Parathyroid adenoma (tissue), 2 donors: ENCODE data around the gene SPRN.

Source experiments
- H2AFZ ChIP-seq: fragments of 300-600 bp; sonication (generic); one replicate; pipeline ENCODE4 v1.7.0; 2017; ENCODE audit warnings: antibody characterized with exemption, mild to moderate bottlenecking
- H3K27ac ChIP-seq: fragments of 300-600 bp; sonication (generic); one replicate; pipeline ENCODE4 v1.7.0; 2017
- H3K27me3 ChIP-seq: fragments of 300-600 bp; sonication (generic); one replicate; pipeline ENCODE4 v1.7.0; 2017; ENCODE audit warnings: low read length; ENCODE audit not compliant: control insufficient read depth, insufficient read depth
- H3K36me3 ChIP-seq: fragments of 300-600 bp; sonication (generic); one replicate; pipeline ENCODE4 v1.7.0; 2017; ENCODE audit warnings: low read length; ENCODE audit not compliant: control insufficient read depth, insufficient read depth
- H3K4me1 ChIP-seq: fragments of 300-600 bp; sonication (generic); one replicate; pipeline ENCODE4 v1.7.0; 2017; ENCODE audit warnings: control low read depth
- H3K4me2 ChIP-seq: fragments of 300-600 bp; sonication (generic); one replicate; pipeline ENCODE4 v1.7.0; 2017; ENCODE audit warnings: low read length
- H3K4me3 ChIP-seq: fragments of 300-600 bp; sonication (generic); one replicate; pipeline ENCODE4 v1.7.0; 2017; ENCODE audit warnings: low read depth, low read length
- H3K79me2 ChIP-seq: fragments of 300-600 bp; sonication (generic); one replicate; pipeline ENCODE4 v1.7.0; 2017; ENCODE audit warnings: control low read depth
- H3K9ac ChIP-seq: fragments of 300-600 bp; sonication (generic); one replicate; pipeline ENCODE4 v1.7.0; 2017; ENCODE audit warnings: mild to moderate bottlenecking
- H3K9me3 ChIP-seq: fragments of 300-600 bp; sonication (generic); one replicate; pipeline ENCODE4 v1.7.0; 2017; ENCODE audit warnings: low read length; ENCODE audit not compliant: control insufficient read depth
- CTCF ChIP-seq: fragments of 300-600 bp; sonication (generic); IDR thresholded peaks from one replicate; pipeline ENCODE4 v1.7.0; 2017; ENCODE audit warnings: antibody characterized with exemption, mild to moderate bottlenecking
- donor health status: primary hyperparathyroidism.

The SPRN gene

GRCh38 chr10:133403784-133404183 is 20.6 kb downstream of the SPRN start:
- Histone ChIP-seq H3K27ac (no peak overlapping the region), H3K4me1 (no peaks in the 10 kb centered on the region), H3K4me3 (no peak overlapping the region), H3K36me3 (no peaks in the 10 kb centered on the region), H3K27me3 (no peaks in the 10 kb centered on the region), H3K4me2 (no peak overlapping the region), H2AFZ (no peak overlapping the region), H3K9ac (no peak overlapping the region), H3K9me3 (no peaks in the 10 kb centered on the region), H3K79me2 (peaks cover 24% of the 10 kb centered on the region)
- TF ChIP-seq CTCF = no peak

- no peak for TF ChIP-seq CTCF
- no peak overlapping the region for H2AFZ ChIP-seq
- H3K4me3 ChIP-seq = no peak overlapping the region
- no peak overlapping the region for H3K9ac ChIP-seq
- no peaks in the 10 kb centered on the region for H3K27me3 ChIP-seq
- H3K36me3 ChIP-seq = no peaks in the 10 kb centered on the region
- H3K9me3 ChIP-seq = no peaks in the 10 kb centered on the region
- no peaks in the 10 kb centered on the region for H3K4me1 ChIP-seq
- no peak overlapping the region for H3K4me2 ChIP-seq
- no peak overlapping the region for H3K27ac ChIP-seq
- peaks cover 23% of the 10 kb centered on the region for H3K79me2 ChIP-seq
These were observed 21.1 kb downstream of the SPRN start for GRCh38 chr10:133403359-133403758.

- Histone ChIP-seq H3K4me3 (no peak overlapping the region), H3K4me1 (no peaks in the 10 kb centered on the region), H3K9ac (no peak overlapping the region), H3K27me3 (no peaks in the 10 kb centered on the region), H2AFZ (no peak overlapping the region), H3K9me3 (no peaks in the 10 kb centered on the region), H3K27ac (no peak overlapping the region), H3K4me2 (no peak overlapping the region), H3K36me3 (no peaks in the 10 kb centered on the region), H3K79me2 (peaks cover 18% of the 10 kb centered on the region)
- no peak for TF ChIP-seq CTCF
These were observed 22.3 kb downstream of the SPRN start for GRCh38 chr10:133401981-133402725.

GRCh38 chr10:133401500-133401899 is 22.9 kb downstream of the SPRN start:
- no peaks in the 10 kb centered on the region for H3K36me3 ChIP-seq
- H2AFZ ChIP-seq = no peak overlapping the region
- H3K27me3 ChIP-seq = no peaks in the 10 kb centered on the region
- H3K79me2 ChIP-seq = peaks cover 18% of the 10 kb centered on the region
- no peak overlapping the region for H3K4me2 ChIP-seq
- TF ChIP-seq CTCF = no peak
- no peak overlapping the region for H3K9ac ChIP-seq
- H3K27ac ChIP-seq = no peak overlapping the region
- no peaks in the 10 kb centered on the region for H3K9me3 ChIP-seq
- H3K4me1 ChIP-seq = no peaks in the 10 kb centered on the region
- H3K4me3 ChIP-seq = no peak overlapping the region
